DOHH2 (cell line): Measurements from ENCODE around the gene CKS1B.

Source experiments
- EZH2phosphoT487 ChIP-seq: fragments of 200-600 bp; sonication (generic); IDR thresholded peaks from 2 replicates; pipeline ENCODE4 v1.6.1; 2017; ENCODE audit warnings: borderline replicate concordance, mild to moderate bottlenecking, antibody characterized with exemption, low read length, moderate library complexity, mixed read lengths
- TF ChIP-seq, protein P1 (sequence below): fragments of 200-600 bp; sonication (generic); IDR thresholded peaks from one replicate; pipeline ENCODE4 v1.5.1; 2014; ENCODE audit warnings: antibody characterized with exemption, mild to moderate bottlenecking, low read depth, low read length; ENCODE audit not compliant: poor library complexity, severe bottlenecking

DNA sequence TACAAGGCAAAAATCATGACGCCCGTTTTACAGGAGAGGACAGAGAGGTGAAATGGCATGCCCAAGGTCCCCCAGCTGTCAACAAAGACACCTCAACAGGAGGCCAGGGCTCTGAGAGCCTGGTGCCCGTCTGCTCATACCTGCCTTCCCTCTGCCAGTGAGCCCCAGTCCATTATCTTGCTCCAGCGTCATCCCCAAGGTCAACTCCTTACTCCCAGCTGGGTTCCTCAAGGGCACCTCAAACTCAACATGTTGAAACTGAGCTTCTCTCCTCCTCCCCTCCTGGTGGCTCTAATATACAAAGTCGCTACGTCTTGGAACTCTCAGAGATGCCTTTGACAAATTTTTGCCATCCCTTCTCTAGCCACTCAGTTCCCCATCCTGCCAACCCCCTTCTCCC, 21.8 kb upstream of the CKS1B start:
- no peak for TF ChIP-seq EZH2phosphoT487
- TF ChIP-seq, protein P1, sequence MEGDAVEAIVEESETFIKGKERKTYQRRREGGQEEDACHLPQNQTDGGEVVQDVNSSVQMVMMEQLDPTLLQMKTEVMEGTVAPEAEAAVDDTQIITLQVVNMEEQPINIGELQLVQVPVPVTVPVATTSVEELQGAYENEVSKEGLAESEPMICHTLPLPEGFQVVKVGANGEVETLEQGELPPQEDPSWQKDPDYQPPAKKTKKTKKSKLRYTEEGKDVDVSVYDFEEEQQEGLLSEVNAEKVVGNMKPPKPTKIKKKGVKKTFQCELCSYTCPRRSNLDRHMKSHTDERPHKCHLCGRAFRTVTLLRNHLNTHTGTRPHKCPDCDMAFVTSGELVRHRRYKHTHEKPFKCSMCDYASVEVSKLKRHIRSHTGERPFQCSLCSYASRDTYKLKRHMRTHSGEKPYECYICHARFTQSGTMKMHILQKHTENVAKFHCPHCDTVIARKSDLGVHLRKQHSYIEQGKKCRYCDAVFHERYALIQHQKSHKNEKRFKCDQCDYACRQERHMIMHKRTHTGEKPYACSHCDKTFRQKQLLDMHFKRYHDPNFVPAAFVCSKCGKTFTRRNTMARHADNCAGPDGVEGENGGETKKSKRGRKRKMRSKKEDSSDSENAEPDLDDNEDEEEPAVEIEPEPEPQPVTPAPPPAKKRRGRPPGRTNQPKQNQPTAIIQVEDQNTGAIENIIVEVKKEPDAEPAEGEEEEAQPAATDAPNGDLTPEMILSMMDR, result no peak
